Esophagus squamous epithelium (tissue), 5 donors: ENCODE results near the gene CMTM1. TPM values are rescaled to one million over a fixed set of nuclear protein-coding genes. Genes with fewer than 3 reads are reported as not detected.

Experiments used
- DNase-seq: peaks from one replicate; lab custom pipeline; 2025; lab: John Stamatoyannopoulos, UW
- H3K27ac ChIP-seq, 4 donors: fragments of 200-600 bp; sonication (generic); one replicate each; pipeline ENCODE4 v1.5.1; 2016 to 2019; ENCODE audit warnings: mild to moderate bottlenecking in 1 of 4
- H3K27me3 ChIP-seq, 4 donors: fragments of 200-600 bp; sonication (generic); 1 replicate in 3 of 4; 2 replicates in 1 of 4; pipeline versions ENCODE4 v1.5.1 to v1.6.0; 2017 to 2021; ENCODE audit warnings: antibody characterized with exemption in 1 of 4
- H3K36me3 ChIP-seq, 3 donors: fragments of 200-600 bp; sonication (generic); one replicate each; pipeline ENCODE4 v1.5.1; 2016 to 2019
- H3K4me1 ChIP-seq, 3 donors: fragments of 200-600 bp; sonication (generic); one replicate each; pipeline ENCODE4 v1.5.1; 2017 to 2019
- H3K4me3 ChIP-seq, 4 donors: fragments of 200-600 bp; sonication (generic); 1 replicate in 3 of 4; 2 replicates in 1 of 4; pipeline ENCODE4 v1.5.1; 2016 to 2019; ENCODE audit warnings: mild to moderate bottlenecking in 2 of 4, moderate library complexity in 1 of 4
- H3K9me3 ChIP-seq, 3 donors: fragments of 200-600 bp; sonication (generic); one replicate each; pipeline ENCODE4 v1.5.1; 2016 to 2019
- CTCF ChIP-seq, 6 experiments: fragments of 450-650 bp in 4 of 6; fragments of 200-600 bp in 2 of 6; sonication (generic) in 2 of 6; IDR thresholded peaks; one replicate each; pipeline ENCODE4 v1.5.1; 2016 to 2019; ENCODE audit warnings: antibody characterized with exemption in 6 of 6, mild to moderate bottlenecking in 4 of 6, moderate library complexity in 4 of 6
- POLR2A ChIP-seq, 4 donors: fragments of 450-650 bp; IDR thresholded peaks; one replicate each; pipeline ENCODE4 v1.6.1; 2017; ENCODE audit warnings: antibody characterized with exemption in 4 of 4, mild to moderate bottlenecking in 4 of 4, moderate library complexity in 3 of 4
- WGBS, 2 donors: methylation state at CpG; one replicate each; pipeline ENCODE4 v1.1.5; 2018; 5-methylcytosine and 5-hydroxymethylcytosine counted together
- intact Hi-C: fragments of 100-400 bp; cut with DNase I; formaldehyde crosslinking; loops from one replicate; pipeline ENCODE4 v1.15.0; 2022
- total RNA-seq, 4 donors: library from RNA; depleted of rRNA; stranded (reverse); fragments of >200 nt; gene quantifications; one replicate each; pipeline ENCODE4 v1.1.0, GENCODE V29; 2016
- donor health status: DM: yes; HTN: yes; CAD: no.

CMTM1 gene
- total RNA-seq, 4 donors from 2014 or later = 1.3 to 1.5 TPM; not detected in 2

GRCh38 chr16:66539623-66540469, 26.4 kb upstream of the CMTM1 start:
- intact Hi-C loops = no loop called here
- Histone ChIP-seq H3K36me3 (peaks cover 0 to 91% (median 4%) of the 10 kb centered on the region in 3 donors), H3K27ac (no peak overlapping the region), H3K9me3 (no peaks in the 10 kb centered on the region), H3K27me3 (no peaks in the 10 kb centered on the region), H3K4me1 (peaks cover 0 to 12% (median 0%) of the 10 kb centered on the region in 3 donors), H3K4me3 (no peak overlapping the region)
- DNase-seq = no peak
- 49 to 63% methylated on average over 3 of the region's 3 CpGs for WGBS, 2 donors
- TF ChIP-seq CTCF (IDR thresholded peaks at IDR 0.05) = no peak
- no peak for TF ChIP-seq POLR2A (IDR thresholded peaks at IDR 0.05)

- no peak for DNase-seq
- H3K27me3 ChIP-seq = no peaks in the 10 kb centered on the region
- H3K4me1 ChIP-seq = peaks cover 0 to 12% (median 0%) of the 10 kb centered on the region in 3 donors
- H3K4me3 ChIP-seq = no peak overlapping the region
- TF ChIP-seq CTCF (IDR thresholded peaks at IDR 0.05) (no peak), POLR2A (IDR thresholded peaks at IDR 0.05) (no peak)
- H3K9me3 ChIP-seq = no peaks in the 10 kb centered on the region
- H3K36me3 ChIP-seq = peaks cover 0 to 84% (median 0%) of the 10 kb centered on the region in 3 donors
- no peak overlapping the region for H3K27ac ChIP-seq
- intact Hi-C loops = no loop called here
- 87 to 91% methylated on average over 16 to 18 of the region's 18 CpGs for WGBS, 2 donors
Observed at GRCh38 chr16:66541388-66542355, 24.6 kb upstream of the CMTM1 start.

GRCh38 chr16:66542396-66542795, 23.8 kb upstream of the CMTM1 start:
- Histone ChIP-seq H3K36me3 (peaks cover 0 to 82% (median 0%) of the 10 kb centered on the region in 3 donors), H3K9me3 (no peaks in the 10 kb centered on the region), H3K27ac (no peak overlapping the region), H3K4me3 (no peak overlapping the region), H3K27me3 (no peaks in the 10 kb centered on the region), H3K4me1 (peaks cover 0 to 17% (median 0%) of the 10 kb centered on the region in 3 donors)
- TF ChIP-seq CTCF (IDR thresholded peaks at IDR 0.05) (no peak), POLR2A (IDR thresholded peaks at IDR 0.05) (no peak)
- DNase-seq = no peak
- intact Hi-C loops = no loop called here
- 94 to 100% methylated on average over 3 of the region's 3 CpGs for WGBS, 2 donors

GRCh38 chr16:66543541-66543940, 22.7 kb upstream of the CMTM1 start:
- H3K36me3 ChIP-seq = peaks cover 0 to 77% (median 0%) of the 10 kb centered on the region in 3 donors
- intact Hi-C loops = no loop called here
- no peak overlapping the region for H3K4me3 ChIP-seq
- WGBS, 2 donors = 90 to 97% methylated on average over 4 to 5 of the region's 6 CpGs
- H3K27me3 ChIP-seq = no peaks in the 10 kb centered on the region
- H3K4me1 ChIP-seq = peaks cover 0 to 28% (median 2%) of the 10 kb centered on the region in 3 donors
- no peak for DNase-seq
- no peak overlapping the region for H3K27ac ChIP-seq
- H3K9me3 ChIP-seq = no peaks in the 10 kb centered on the region
- no peak for TF ChIP-seq POLR2A (IDR thresholded peaks at IDR 0.05)
- TF ChIP-seq CTCF (IDR thresholded peaks at IDR 0.05) = no peak
